HG03103 (cell line): ENCODE results near the gene TLCD5.

Experiments used
- ATAC-seq: cut with Tn5 transposase; IDR thresholded peaks from one replicate; pipeline ENCODE4 v1.9.1; 2021; ENCODE audit warnings: low read depth; ENCODE audit not compliant: unreplicated experiment

Gene TLCD5

DNA sequence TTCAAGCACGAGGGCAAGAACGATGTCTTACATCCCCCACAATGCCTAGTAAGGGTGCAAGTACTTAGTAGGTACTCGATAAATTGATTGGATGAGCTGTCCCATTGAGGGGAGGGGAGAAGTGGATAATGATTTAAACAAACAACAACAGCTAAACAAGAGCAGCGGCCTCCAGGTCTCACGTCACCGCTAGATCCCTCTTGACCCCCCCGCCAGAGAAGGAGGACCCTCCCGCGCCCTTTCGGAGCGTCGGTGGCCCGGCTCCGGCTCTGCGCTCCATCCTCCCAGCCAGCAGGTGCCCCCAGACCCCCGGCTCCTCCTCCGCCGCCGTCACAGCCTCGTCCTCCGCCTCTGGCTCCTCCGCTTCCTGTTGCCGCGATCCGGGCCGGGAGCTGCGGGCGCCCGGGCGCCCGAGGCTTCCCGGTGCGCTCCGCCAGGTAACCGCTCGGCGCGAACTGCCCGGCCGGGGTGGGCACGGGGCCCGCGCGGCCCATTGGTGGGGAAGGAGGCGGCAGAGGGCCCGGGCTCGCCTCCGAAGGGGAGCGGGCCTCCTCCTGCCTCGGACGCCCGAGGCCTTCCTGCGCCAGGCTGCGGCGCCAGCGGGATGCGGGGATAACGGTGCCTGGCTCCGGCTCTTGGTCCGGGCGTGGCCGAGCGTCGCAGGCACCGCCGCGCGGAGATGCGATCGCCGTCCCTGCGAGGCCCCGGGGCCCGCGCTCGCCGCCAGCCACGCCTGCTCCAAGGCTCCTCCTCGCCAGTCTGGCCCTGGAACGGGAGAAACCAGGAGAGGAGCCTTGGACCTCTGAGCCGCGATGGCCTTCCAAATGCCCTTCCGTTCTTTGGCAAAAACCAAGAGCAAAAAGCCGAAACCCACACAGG, at the start of gene TLCD5:
TSS of gene TLCD5 (plus strand) at position 368 of the 879 bp plus-strand sequence. CDS start 2,143 bp downstream, outside the sequence.
- no peak for ATAC-seq

DNA sequence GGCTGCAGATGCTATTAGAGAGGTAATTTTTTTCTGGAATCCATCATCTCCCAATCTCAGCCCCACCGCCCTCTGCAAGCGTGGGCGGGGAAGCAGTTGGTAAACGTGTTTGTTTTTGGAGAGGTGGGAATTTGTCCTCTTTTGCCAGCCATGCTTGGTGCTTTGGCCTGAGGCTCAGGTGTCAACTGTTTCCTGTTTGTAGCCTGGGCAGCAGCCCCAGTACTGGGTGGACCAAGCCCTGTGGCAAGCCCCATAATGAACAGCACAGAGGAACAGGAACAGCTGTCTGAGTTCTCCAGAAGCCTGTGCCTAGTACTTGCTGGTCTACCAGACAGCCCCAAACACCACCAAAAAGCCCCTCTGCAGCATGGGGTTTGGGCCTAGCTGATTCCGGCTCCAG, 45.6 kb upstream of the TLCD5 start:
- no peak for ATAC-seq

DNA sequence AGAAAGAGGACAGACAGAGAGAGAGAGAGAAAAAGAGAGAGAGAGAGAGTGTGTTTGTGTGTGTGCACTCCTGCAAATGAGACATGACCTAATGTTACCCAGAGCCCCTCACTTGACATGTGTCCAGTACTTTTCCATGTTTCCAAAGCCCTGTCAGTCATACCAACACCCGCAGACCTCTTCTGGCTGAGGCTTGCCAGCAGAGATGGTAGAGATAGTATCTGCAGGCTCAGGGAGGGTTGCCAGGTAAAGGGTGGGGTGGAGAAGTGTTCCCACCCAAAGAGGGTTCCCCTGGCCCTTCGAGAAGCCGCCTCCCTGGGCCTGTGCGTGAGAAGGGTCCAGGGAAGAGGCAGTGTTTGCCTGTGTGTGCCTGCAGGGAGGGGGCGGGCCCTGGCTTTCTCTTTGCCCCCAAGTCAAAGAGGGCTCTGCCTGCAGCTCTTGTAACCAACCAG, 44.5 kb upstream of the TLCD5 start:
- no peak for ATAC-seq

DNA sequence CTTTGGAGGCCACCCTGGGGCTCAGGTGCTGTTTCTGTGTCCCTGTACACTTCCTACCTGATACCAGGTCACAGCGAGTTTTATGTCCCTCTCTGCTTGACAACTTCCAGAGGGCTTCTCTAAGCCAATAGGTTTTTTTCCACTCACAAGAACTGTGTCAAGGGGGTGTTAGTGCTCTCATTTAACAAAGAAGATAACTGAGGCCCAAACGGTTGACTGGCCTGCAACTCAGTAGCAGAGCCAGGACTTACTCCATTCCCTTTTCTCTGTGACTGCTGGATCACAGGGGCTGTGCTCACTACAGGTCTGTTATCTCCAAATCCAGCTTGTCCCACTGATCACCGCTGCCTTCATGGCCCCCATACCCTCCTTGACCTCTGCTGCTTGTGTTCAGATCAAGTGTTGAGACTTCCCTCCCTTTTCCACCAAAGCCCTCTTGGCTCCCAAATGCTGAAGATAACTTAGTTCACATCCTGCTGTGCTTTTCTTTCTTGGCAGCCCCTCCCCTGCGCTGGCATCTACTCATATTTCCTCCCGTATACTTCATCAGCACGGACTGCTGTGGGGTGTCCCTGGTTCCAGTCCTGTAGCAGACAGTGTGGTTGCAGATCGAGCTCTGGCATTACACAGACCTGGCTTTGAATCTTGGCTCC, 43.8 kb upstream of the TLCD5 start:
- no peak for ATAC-seq

DNA sequence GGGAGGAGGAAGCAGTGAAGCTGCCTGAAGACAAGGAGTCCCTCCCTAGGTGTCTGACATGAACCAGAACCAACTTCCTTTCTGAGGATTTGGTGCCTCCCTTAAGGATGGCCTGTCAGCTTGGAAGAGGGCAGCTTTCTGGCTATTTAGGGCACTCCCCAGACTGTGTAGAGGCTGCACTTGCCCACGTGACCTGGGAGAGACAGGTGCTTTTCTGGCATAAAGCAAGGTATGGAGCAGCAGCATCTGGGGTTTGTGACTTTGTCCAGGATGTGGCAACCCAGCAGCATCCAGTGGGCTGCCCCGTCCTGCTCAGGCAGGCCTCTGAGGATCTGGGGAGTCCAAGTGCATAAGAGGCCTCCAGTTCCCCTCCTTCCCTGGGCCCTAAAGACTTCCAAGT, 42.0 kb upstream of the TLCD5 start:
- ATAC-seq: no peak

- ATAC-seq: no peak
Measured at GRCh38 chr11:120284272-120284671, 40.8 kb upstream of the TLCD5 start.

GRCh38 chr11:120285256-120285655, 39.8 kb upstream of the TLCD5 start:
- no peak for ATAC-seq

- ATAC-seq: no peak
Measured at GRCh38 chr11:120288021-120288420, 37.1 kb upstream of the TLCD5 start.

DNA sequence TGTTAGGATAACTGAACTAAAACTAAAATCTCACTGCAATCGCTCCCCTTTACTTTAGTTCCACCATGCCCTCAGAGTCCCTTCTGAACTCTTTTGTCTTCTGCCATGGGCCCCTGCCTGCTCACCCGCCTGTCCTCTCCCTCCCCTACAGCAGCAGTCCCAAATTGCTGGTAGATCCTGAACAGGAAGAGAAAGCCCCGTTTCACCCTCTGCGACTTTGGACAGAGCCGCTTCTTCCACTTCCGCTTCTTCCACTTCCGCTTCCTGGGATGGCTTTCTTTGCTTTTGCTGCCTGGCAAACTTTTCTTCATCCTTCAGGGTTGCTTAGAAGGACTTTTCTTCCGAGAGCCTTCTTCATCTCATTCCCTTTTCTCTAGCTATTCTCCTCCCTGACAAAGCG, 35.7 kb upstream of the TLCD5 start:
- ATAC-seq: no peak

DNA sequence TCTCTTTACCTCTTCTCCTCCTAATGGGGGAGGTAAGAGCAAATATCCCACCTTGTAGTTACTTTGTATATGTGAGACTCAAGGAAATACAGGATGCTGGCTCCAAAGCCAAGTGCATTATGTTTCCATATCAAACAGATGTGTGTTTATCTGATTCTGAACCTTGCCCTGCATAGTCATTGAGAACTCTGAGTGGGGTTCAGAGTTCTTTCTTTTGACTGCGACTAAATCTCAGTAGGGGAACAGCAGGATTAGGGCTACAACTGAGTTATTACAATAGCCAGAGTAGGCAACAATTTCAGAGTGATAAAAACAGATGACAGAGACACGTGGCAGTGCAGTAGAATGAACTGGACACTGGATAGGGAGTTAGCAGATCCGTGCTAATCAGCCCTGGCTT, 34.1 kb upstream of the TLCD5 start:
- ATAC-seq: no peak

GRCh38 chr11:120293038-120293800, 31.9 kb upstream of the TLCD5 start:
- no peak for ATAC-seq

GRCh38 chr11:120294096-120294495, 31.0 kb upstream of the TLCD5 start:
- no peak for ATAC-seq

GRCh38 chr11:120295099-120295498, 30.0 kb upstream of the TLCD5 start:
- no peak for ATAC-seq

GRCh38 chr11:120296554-120296953, 28.5 kb upstream of the TLCD5 start:
- ATAC-seq: no peak

- no peak for ATAC-seq
Measured at GRCh38 chr11:120298461-120298860, 26.6 kb upstream of the TLCD5 start.

- ATAC-seq: no peak
Measured at GRCh38 chr11:120302001-120302805, 22.9 kb upstream of the TLCD5 start.

GRCh38 chr11:120303004-120303637, 22.0 kb upstream of the TLCD5 start:
- no peak for ATAC-seq

DNA sequence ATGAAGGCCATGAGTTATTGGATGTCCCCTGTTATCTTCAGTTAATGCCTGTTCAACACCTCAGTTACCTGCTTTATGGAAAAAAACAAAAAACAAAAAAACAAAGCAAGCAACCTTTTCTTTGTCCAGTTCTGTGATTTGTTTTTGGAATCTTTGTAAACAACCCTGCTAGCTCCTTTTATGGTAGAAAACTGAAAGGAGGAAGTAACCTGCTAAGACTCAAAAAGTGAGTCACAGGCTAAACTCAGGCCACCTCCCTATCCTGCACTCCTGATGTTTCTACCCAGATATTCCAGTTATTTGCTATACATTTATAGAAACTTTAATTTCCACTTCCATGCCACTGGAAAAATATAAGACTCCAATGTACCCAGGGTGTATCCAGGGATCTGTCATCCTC, 20.6 kb upstream of the TLCD5 start:
- ATAC-seq: no peak

- no peak for ATAC-seq
Measured at GRCh38 chr11:120305286-120305685, 19.8 kb upstream of the TLCD5 start.
